Mammary epithelial cell (primary cell): Measurements from ENCODE around the gene EIF5B.

Source experiments
- EZH2 ChIP-seq: IDR thresholded peaks from 2 replicates; pipeline ENCODE4 v1.6.1; 2012; ENCODE audit warnings: low read length, inconsistent platforms, borderline replicate concordance
- TF ChIP-seq, protein P1 (sequence below), 2 donors: IDR thresholded peaks in 1 of 2; conservative IDR thresholded peaks in 1 of 2; 2 replicates each; pipeline ENCODE4 v1.5.1; 2011 to 2012; ENCODE audit warnings: inconsistent platforms in 2 of 2, low read length in 2 of 2, mild to moderate bottlenecking in 2 of 2, control low read depth in 1 of 2, low read depth in 1 of 2; ENCODE audit not compliant: insufficient read depth in 1 of 2; ENCODE audit errors: extremely low read depth in 1 of 2

DNA sequence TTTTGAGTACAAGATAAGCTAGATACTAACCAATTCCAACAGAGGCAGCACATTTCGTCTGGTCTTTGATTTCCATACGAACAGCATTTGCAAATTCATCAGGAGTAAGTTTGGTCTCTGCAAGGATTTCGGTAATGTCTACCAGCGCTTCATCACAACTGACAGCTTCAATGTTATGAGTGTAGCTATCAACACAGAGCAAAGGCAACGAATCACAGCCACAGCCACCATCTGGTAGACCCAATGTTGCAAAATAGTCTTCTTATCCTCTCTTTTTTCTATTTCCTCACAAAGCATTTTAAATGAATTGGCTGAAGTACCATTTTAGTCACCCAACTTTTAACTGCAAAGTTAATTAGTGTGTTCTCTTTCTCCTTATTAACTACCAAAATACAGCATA lies 84.3 kb downstream of the EIF5B start:
- TF ChIP-seq EZH2, result no peak
- TF ChIP-seq, protein P1, sequence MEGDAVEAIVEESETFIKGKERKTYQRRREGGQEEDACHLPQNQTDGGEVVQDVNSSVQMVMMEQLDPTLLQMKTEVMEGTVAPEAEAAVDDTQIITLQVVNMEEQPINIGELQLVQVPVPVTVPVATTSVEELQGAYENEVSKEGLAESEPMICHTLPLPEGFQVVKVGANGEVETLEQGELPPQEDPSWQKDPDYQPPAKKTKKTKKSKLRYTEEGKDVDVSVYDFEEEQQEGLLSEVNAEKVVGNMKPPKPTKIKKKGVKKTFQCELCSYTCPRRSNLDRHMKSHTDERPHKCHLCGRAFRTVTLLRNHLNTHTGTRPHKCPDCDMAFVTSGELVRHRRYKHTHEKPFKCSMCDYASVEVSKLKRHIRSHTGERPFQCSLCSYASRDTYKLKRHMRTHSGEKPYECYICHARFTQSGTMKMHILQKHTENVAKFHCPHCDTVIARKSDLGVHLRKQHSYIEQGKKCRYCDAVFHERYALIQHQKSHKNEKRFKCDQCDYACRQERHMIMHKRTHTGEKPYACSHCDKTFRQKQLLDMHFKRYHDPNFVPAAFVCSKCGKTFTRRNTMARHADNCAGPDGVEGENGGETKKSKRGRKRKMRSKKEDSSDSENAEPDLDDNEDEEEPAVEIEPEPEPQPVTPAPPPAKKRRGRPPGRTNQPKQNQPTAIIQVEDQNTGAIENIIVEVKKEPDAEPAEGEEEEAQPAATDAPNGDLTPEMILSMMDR (conservative IDR thresholded peaks at IDR 0.05 in 1 of 2, IDR thresholded peaks at IDR 0.05 in 1 of 2; ENCODE audit: extremely low read depth in 1 of 2, insufficient read depth in 1 of 2, low read depth in 1 of 2, low read length in 2 of 2), result no peak
